ENCODE data around the gene ZNF516. TPM values are rescaled to one million over a fixed set of nuclear protein-coding genes. Genes with fewer than 3 reads are reported as not detected.

Gene ZNF516
- total RNA-seq, 3 donors from 2014 or later (not counting 1 experiment from before 2014, with no cell fraction given) = 49.1 to 60.0 (median 52.4) TPM

- H3K36me3 Mint-ChIP-seq = no peaks in the 10 kb centered on the region
- H3K9me3 Mint-ChIP-seq = no peaks in the 10 kb centered on the region
- no peaks in the 10 kb centered on the region for H3K27me3 Mint-ChIP-seq (ENCODE audit: low read depth in 2 of 2)
- TF ChIP-seq CTCF (IDR thresholded peaks at IDR 0.05) = no peak
- no peaks in the 10 kb centered on the region for H3K9me3 ChIP-seq (ENCODE audit: control insufficient read depth, insufficient read depth, low read length)
- H3K4me1 ChIP-seq (ENCODE audit: control insufficient read depth, insufficient read depth, low read length) = peaks cover 24% of the 10 kb centered on the region
- H3K4me3 ChIP-seq (ENCODE audit: low read length) = no peak overlapping the region
- no peaks in the 10 kb centered on the region for H3K27me3 ChIP-seq (ENCODE audit: control insufficient read depth, insufficient read depth, low read length)
- DNase-seq (no peak), ATAC-seq (no peak)
- peaks cover 29 to 49% of the 10 kb centered on the region in 2 donors for H3K4me1 Mint-ChIP-seq
- no peak overlapping the region for H3K27ac ChIP-seq (ENCODE audit: low read length)
- peak overlapping the region; percentile 75 to 92 for H3K27ac Mint-ChIP-seq
- intact Hi-C loops (cut with micrococcal nuclease) = no loop called here
- whole genome bisulfite sequencing (ENCODE audit: insufficient coverage) = 92% methylated on average over 23 of the region's 23 CpGs
- peak overlapping the region; percentile 54 for H3K4me3 Mint-ChIP-seq
- H3K36me3 ChIP-seq (ENCODE audit: control insufficient read depth, insufficient read depth, low read length) = no peaks in the 10 kb centered on the region
Measured at GRCh38 chr18:76465630-76466409, 29.2 kb downstream of the ZNF516 start.

GRCh38 chr18:76464281-76465259 lies 30.5 kb downstream of the ZNF516 start:
- Mint-ChIP-seq H3K27ac (peak overlapping the region; percentile 75 to 92), H3K27me3 (ENCODE audit: low read depth in 2 of 2) (no peaks in the 10 kb centered on the region), H3K4me1 (peaks cover 36 to 45% of the 10 kb centered on the region in 2 donors), H3K9me3 (no peaks in the 10 kb centered on the region), H3K4me3 (peak overlapping the region; percentile 17), H3K36me3 (no peaks in the 10 kb centered on the region)
- Histone ChIP-seq H3K9me3 (ENCODE audit: control insufficient read depth, insufficient read depth, low read length) (no peaks in the 10 kb centered on the region), H3K4me1 (ENCODE audit: control insufficient read depth, insufficient read depth, low read length) (peaks cover 24% of the 10 kb centered on the region), H3K36me3 (ENCODE audit: control insufficient read depth, insufficient read depth, low read length) (no peaks in the 10 kb centered on the region), H3K27ac (ENCODE audit: low read length) (no peak overlapping the region), H3K27me3 (ENCODE audit: control insufficient read depth, insufficient read depth, low read length) (no peaks in the 10 kb centered on the region), H3K4me3 (ENCODE audit: low read length) (no peak overlapping the region)
- DNase-seq (no peak), ATAC-seq (no peak)
- no peak for TF ChIP-seq CTCF (IDR thresholded peaks at IDR 0.05)
- intact Hi-C loops (cut with micrococcal nuclease) = no loop called here
- 91% methylated on average over 19 of the region's 19 CpGs for WGBS (ENCODE audit: insufficient coverage)

GRCh38 chr18:76463872-76464271 lies 31.2 kb downstream of the ZNF516 start:
- H3K36me3 ChIP-seq (ENCODE audit: control insufficient read depth, insufficient read depth, low read length) = no peaks in the 10 kb centered on the region
- H3K36me3 Mint-ChIP-seq = no peaks in the 10 kb centered on the region
- H3K9me3 Mint-ChIP-seq = no peaks in the 10 kb centered on the region
- H3K9me3 ChIP-seq (ENCODE audit: control insufficient read depth, insufficient read depth, low read length) = no peaks in the 10 kb centered on the region
- no peaks in the 10 kb centered on the region for H3K27me3 Mint-ChIP-seq (ENCODE audit: low read depth in 2 of 2)
- H3K4me1 ChIP-seq (ENCODE audit: control insufficient read depth, insufficient read depth, low read length) = peaks cover 24% of the 10 kb centered on the region
- H3K27me3 ChIP-seq (ENCODE audit: control insufficient read depth, insufficient read depth, low read length) = no peaks in the 10 kb centered on the region
- no peak for DNase-seq
- WGBS (ENCODE audit: insufficient coverage) = 88% methylated on average over 14 of the region's 14 CpGs
- no peak overlapping the region for H3K4me3 Mint-ChIP-seq
- ATAC-seq = no peak
- intact Hi-C loops (cut with micrococcal nuclease) = no loop called here
- TF ChIP-seq CTCF (IDR thresholded peaks at IDR 0.05) = no peak
- no peak overlapping the region for H3K4me3 ChIP-seq (ENCODE audit: low read length)
- peak overlapping the region; percentile 38 to 92 for H3K27ac Mint-ChIP-seq
- no peak overlapping the region for H3K27ac ChIP-seq (ENCODE audit: low read length)
- H3K4me1 Mint-ChIP-seq = peaks cover 41 to 42% of the 10 kb centered on the region in 2 donors
